B cell (primary cell): ENCODE measurements around the gene MST1.

ENCODE experiments used
- CTCF ChIP-seq: fragments of 200-600 bp; IDR thresholded peaks from one replicate; pipeline ENCODE4 v1.8.0; 2022; ENCODE audit warnings: antibody characterized with exemption, mild to moderate bottlenecking
- EZH2 ChIP-seq: IDR thresholded peaks from 2 replicates; pipeline ENCODE4 v1.6.1; 2012; ENCODE audit warnings: borderline replicate concordance, low read depth, mild to moderate bottlenecking, moderate library complexity, low read length; ENCODE audit not compliant: insufficient read depth, poor library complexity, severe bottlenecking

- TF ChIP-seq CTCF (no peak), EZH2 (no peak)
Observed at GRCh38 chr3:49715611-49716121, 26.4 kb upstream of the MST1 start.
